T-helper 1 cell (primary cell): ENCODE measurements around the gene CCDC134.

Source experiments
- DNase-seq, 5 donors: peaks; one replicate each; pipeline ENCODE4 v3.0.0-alpha.2; 2012 to 2020

CCDC134 gene

GRCh38 chr22:41787331-41787730 lies 13.1 kb upstream of the CCDC134 start:
- no peak for DNase-seq

DNA sequence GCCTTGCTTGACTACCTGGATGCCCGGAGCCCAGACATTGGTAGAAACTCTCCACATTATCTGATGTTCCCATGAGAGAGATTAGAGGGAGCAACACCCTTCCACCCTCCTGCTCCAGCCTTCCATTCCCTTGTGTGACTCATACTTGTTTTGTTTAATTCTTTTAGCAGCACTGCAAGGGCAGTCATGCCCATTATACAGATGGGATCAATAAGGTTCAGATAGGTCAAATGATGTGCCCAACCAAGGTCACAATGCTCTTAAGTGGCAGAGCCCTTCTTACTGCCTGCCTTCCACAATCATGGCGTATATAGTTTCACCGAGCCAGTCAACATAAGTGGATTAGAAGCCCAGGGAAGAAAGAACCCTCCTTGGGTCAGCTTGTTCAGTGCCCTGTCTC lies 6.6 kb upstream of the CCDC134 start:
- DNase-seq: no peak

- no peak for DNase-seq
Measured at GRCh38 chr22:41798736-41799135, 1.7 kb upstream of the CCDC134 start.

GRCh38 chr22:41799486-41800347 lies 762 bp upstream of the CCDC134 start:
- DNase-seq: peak in 1 of 5 donors; percentile 16

DNA sequence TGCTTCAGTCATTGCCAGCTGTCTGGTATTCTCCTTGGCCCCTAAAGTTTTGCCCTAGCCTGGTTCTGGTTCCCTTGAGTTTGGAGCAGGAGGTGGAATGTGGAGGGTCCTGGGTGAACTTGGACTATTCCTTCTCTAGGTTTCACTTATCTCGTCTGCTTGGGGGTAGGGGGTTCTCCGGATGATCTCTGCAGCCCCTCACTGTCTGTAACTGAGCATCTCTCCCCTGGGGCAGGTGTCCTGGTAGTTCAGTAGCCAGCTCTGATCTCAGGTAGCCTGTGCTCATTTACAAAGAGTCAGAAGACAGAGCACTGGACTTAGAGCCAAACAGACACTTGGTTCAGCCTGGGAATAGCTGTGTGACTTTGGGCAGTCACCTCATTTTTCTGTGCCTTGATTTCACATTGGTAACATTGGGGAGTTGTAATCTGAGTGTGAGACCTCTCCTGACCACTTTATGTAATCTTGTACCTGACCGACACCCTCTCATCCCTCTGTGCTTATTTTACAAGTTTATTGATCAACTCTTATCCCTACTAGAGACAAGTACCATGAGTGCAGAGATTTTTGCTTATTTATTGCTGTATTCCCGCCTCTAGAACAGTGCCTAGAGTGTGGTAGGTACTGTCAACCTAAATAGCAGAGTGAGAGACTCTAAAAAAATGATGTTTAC lies 804 bp downstream of the CCDC134 start:
- DNase-seq: no peak

DNA sequence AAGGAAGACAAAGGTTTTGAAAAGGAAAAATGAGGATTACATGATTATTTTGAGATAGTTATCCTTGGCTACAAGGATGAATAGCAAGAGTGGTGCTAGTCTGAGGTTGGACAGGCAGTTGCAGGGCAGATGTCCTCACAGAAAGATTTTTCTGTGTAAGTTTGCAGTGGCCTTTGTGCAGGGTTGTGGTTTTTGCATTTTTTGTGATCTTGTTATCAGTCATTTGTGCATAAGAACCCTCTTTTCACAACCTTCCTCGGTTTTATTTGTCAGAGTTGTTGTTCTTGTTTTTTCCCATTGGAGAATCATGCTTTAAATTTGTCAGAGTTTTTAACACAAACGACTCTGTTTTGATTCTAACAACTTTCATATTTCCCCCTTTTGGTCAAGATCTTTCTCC lies 1.4 kb downstream of the CCDC134 start:
- DNase-seq: no peak

DNA sequence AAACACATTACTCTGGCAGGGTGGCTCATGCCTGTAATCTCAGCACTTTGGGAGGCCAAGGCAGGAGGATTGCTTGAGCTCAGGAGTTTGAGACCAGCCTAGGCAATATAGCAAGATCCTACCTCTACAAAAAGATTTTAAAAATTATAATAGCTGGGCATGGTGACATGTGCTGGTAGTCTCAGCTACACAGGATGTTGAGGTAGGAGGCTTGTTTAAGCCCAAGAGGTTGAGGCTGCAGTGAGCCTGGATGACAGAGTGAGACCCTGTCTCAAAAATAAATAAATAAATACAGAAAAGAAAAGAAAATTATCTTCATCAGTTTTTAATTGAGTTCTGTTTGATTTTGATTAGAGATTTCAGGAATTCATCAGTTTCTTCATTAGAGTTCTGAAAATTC lies 5.2 kb downstream of the CCDC134 start:
- DNase-seq: no peak

DNA sequence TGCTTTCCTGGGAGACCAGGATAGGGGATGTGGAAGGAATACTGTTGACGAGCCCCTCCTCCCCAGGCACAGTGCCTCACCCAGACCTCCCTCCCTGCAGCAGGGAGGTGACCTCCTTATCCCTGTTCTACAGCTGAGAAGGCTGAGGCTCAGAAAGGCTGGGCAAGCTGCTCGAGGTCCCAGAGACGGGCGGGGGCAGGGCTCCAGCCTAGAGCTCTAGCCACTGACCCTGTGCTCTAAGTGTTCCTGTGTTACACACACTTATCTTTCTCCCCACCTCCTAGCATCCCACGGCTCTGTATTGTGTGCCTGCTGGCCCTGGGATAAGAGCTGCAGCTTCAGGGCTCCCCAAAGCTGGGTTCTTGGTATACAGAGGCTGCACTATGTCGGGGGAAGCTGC lies 7.9 kb downstream of the CCDC134 start:
- DNase-seq: no peak

GRCh38 chr22:41810022-41810421 lies 9.5 kb downstream of the CCDC134 start:
- DNase-seq: no peak

DNA sequence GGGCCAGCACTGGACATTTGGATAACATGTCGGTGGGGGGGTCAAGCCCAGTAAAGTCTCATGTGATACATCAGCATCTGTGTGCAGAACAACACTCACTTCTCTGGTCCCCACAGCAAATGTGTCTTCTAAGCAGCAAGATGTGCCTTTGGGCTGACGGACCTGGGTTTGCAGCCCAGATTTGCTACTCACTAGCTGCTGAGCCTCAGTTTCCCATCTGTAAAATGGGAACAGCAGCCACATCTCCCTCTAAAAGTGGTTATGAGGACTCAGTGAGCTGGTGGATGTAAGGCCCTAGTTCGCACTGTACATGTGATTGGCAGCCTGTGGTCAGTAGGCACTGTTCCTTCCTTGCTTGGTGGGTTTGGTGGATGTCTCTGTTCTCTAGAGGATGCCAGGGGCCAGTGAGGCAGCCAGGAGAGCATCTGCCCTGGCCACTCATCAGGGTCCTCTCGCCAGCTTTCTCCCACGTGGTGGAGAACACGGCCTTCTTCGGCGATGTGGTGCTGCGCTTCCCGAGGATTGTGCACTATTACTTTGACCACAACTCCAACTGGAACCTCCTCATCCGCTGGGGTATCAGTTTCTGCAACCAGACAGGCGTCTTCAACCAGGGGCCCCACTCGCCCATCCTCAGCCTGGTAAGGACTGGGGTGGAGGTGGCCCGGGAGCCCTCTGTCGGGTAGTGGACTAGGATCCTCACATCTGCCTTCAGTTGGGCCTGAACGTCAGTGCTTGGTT lies 12.5 kb downstream of the CCDC134 start:
- no peak for DNase-seq

- no peak for DNase-seq
Measured at GRCh38 chr22:41813726-41814410, 13.4 kb downstream of the CCDC134 start.

GRCh38 chr22:41815716-41816115 lies 15.2 kb downstream of the CCDC134 start:
- DNase-seq: no peak

DNA sequence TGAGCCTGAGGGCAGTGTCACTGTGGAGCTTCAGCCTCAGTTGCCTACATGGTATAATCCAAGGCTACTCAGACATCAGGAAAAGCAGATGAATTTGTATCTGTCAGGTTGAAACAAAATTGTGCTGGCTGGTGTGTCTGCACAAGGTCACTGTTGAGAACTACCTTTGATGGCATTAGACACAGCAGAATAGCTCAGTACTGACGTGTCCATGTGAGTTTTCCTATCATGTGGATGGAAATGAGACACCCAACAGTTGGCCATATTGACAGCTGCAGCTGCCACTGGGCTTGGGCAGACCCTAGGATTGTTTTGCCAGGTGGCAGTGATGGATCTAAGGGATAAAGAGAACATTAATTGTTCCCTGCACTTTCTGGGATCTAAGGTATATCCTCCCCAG lies 15.8 kb downstream of the CCDC134 start:
- DNase-seq: no peak

DNA sequence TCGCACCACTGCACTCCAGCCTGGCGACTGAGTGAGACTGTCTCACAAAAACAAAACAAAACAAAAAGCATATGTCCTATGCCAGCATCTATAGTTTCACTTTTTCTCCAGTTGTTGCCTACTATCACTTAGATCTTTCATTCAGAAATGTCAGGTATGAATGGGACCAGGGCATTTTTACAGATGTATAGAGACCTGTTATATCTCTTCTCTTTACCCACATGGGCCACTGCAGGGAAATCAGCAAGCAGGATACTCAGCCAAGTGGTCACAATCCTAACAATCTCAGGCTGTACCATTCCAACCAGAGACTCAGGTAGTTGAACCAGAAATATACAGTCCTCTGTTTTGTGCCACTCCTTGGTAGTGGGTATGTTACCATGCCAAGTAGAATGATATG lies 16.4 kb downstream of the CCDC134 start:
- DNase-seq: no peak

- no peak for DNase-seq
Measured at GRCh38 chr22:41818011-41818410, 17.5 kb downstream of the CCDC134 start.

DNA sequence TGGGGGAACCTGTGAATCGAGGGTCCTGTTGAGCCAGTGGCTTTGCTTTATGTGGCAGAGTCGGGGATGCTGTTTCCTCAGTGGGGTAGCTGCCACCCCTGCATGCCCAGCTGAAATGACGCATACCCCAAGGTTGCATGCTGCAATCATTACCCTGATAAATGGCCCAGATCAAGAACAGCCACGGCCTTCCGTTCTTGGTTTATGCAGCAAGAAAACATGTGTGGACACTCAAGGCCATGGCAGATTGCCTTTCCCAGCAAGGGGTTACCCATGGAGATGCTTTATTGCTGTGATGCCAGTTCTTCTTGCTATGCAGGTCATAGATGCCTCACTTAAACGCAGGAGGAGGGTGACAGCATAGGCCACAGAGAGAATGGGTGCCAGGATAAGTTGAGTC lies 18.1 kb downstream of the CCDC134 start:
- no peak for DNase-seq

DNA sequence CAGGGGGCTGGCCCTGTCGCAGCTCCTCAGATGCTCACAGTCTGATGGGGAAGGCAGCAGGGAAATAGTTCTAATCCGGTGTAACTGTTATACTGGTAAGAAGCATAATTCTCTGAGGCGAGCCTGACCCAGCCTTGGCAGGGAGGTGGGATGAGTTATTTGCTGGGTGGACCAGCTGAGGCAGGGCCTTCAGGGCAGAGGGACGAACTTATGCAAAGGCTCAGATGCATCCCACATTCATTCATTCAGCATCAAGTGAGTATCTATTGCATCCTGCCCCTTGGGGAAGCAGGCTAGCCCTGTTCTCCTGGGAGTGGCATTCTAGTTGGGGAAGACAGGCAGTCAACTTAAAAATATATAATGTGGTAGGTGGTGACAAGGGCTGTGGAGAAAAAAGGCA lies 18.8 kb downstream of the CCDC134 start:
- no peak for DNase-seq

DNA sequence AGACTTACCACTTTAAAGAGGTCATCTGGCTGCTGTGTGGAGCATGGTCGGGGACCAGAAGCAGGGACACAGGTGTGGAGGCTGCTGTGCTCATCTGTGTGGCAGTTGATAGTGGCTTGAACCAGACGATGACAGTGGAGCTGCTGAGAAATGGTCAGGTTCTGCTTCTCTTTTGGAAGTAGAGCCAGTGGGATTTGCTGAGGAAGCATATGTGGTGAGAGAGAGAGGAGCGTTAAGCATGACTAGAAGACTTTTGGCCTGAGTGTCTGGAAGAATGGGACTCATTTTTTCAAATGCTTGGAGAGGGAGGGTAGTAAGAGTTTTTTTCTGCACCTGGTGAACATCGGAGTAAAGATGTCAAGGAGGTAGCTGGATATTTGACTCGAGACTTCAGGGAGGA lies 20.0 kb downstream of the CCDC134 start:
- DNase-seq: no peak

- no peak for DNase-seq
Measured at GRCh38 chr22:41821471-41822316, 21.2 kb downstream of the CCDC134 start.

DNA sequence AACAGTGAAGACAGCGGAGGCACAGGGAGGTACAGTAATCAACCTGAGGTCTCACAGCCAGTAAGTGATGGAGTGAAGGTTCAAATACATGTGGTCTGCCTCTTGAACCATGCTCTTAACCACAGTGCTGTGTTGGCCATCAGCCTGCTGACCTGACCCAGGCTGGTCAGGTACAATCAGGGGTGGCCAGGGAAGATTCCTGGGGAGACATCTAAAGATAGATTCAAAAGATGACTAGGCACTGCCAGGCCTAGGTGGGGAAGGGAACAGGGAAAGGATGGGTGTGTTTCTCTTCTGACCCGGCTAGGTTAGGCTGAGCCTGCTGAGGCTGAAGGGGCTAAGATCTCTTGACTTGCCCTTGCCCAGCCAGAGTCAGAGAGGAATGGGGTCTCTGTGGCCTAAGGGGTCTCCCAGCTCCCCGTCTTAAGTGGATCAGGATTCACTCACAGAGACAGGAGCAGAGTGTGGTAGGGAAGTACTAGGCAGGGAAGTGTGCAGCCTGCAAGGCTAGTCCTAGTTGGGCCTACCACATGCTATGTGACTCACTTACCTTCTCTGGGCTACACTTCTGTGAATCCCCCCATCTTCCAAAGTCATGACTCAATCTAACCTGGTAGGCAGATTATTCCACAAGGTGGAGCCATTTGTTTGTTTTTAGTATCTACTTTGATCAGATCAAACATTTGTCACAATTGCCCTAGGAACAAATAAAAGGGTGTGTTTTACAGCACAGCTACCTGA lies 22.0 kb downstream of the CCDC134 start:
- peak in 2 of 5 donors; percentile 23 to 58 for DNase-seq

DNA sequence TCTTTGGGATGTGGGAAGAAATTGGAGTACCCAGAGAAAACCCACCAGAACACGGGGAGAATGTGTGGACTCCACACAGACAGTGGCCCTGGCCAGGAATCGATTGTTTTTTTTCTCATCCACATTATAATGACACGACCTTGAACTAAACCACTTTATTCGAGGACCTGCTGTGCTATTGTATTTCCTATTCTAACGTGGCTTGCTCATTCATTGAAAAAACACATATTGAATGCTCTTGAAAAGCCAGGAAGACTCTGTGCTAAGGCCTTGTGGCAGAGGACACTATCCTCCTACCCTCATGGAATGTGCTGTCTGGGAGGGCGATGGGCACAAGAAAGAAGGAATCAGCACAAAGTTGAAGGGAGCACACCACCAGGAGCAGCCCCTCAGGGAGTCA lies 23.3 kb downstream of the CCDC134 start:
- no peak for DNase-seq
